Hepatocyte (in vitro differentiated cells): Measurements from ENCODE around the gene FNDC1. TPM values are rescaled to one million over a fixed set of nuclear protein-coding genes. Genes with fewer than 3 reads are reported as not detected.

Experiments used
- DNase-seq: peaks from one replicate; pipeline ENCODE4 v3.0.0-alpha.2; 2016; ENCODE audit warnings: low spot score
- H2AFZ ChIP-seq: fragments of 200-600 bp; sonication (generic); 2 replicates; pipeline ENCODE4 v1.6.0; 2016; ENCODE audit warnings: antibody characterized with exemption, mild to moderate bottlenecking
- H3K27ac ChIP-seq: fragments of 200-600 bp; sonication (generic); 2 replicates; pipeline ENCODE4 v1.5.1; 2016; ENCODE audit warnings: mild to moderate bottlenecking
- H3K27me3 ChIP-seq: fragments of 200-600 bp; sonication (generic); 2 replicates; pipeline ENCODE4 v1.6.1; 2016
- H3K36me3 ChIP-seq: fragments of 200-600 bp; sonication (generic); replicated peaks from 2 replicates; pipeline ENCODE4 v1.5.1; 2016; ENCODE audit warnings: low read depth; ENCODE audit not compliant: insufficient read depth
- H3K4me1 ChIP-seq: fragments of 200-600 bp; sonication (generic); 2 replicates; pipeline ENCODE4 v1.5.1; 2016; ENCODE audit warnings: mild to moderate bottlenecking, moderate library complexity; ENCODE audit not compliant: insufficient read depth
- H3K4me2 ChIP-seq: fragments of 200-600 bp; sonication (generic); 2 replicates; pipeline ENCODE4 v1.6.0; 2016
- H3K4me3 ChIP-seq: fragments of 200-600 bp; sonication (generic); 2 replicates; pipeline ENCODE4 v1.5.1; 2016; ENCODE audit warnings: mild to moderate bottlenecking
- H3K79me2 ChIP-seq: fragments of 200-600 bp; sonication (generic); 2 replicates; pipeline ENCODE4 v1.6.0; 2017; ENCODE audit warnings: mild to moderate bottlenecking
- H3K9me2 ChIP-seq: fragments of 200-600 bp; sonication (generic); replicated peaks from 2 replicates; pipeline ENCODE4 v1.6.0; 2017; ENCODE audit warnings: mild to moderate bottlenecking; ENCODE audit not compliant: insufficient read depth
- H3K9me3 ChIP-seq: fragments of 200-600 bp; sonication (generic); 2 replicates; pipeline ENCODE4 v1.5.1; 2016; ENCODE audit warnings: low read depth, mild to moderate bottlenecking
- H4K20me1 ChIP-seq: fragments of 200-600 bp; sonication (generic); 2 replicates; pipeline ENCODE4 v1.6.0; 2016; ENCODE audit warnings: mild to moderate bottlenecking; ENCODE audit not compliant: insufficient read depth, poor library complexity, severe bottlenecking
- EZH2 ChIP-seq: fragments of 200-600 bp; sonication (generic); IDR thresholded peaks from 2 replicates; pipeline ENCODE4 v1.6.1; 2016; ENCODE audit warnings: antibody characterized with exemption, mild to moderate bottlenecking, borderline replicate concordance
- EZH2phosphoT487 ChIP-seq: fragments of 200-600 bp; sonication (generic); IDR thresholded peaks from one replicate; pipeline ENCODE4 v1.6.1; 2018; ENCODE audit warnings: antibody characterized with exemption, mild to moderate bottlenecking, low read depth, moderate library complexity; ENCODE audit not compliant: unreplicated experiment, severe bottlenecking
- WGBS: methylation state at CpG from one replicate; pipeline ENCODE4 v1.1.6; 2016; ENCODE audit warnings: low lambda C conversion rate; ENCODE audit errors: missing lambda C conversion rate; 5-methylcytosine and 5-hydroxymethylcytosine counted together
- polyA plus RNA-seq: library from polyadenylated mRNA; unstranded; fragments of >200 nt; fragmentation: Nextera tagmentation; extraction: Ambion mirVana; gene quantifications from 2 replicates; pipeline ENCODE4 v1.2.1, GENCODE V29; 2016
- total RNA-seq: library from RNA; depleted of rRNA; stranded (reverse); fragments of >200 nt; gene quantifications from 2 replicates; pipeline ENCODE4 v1.2.3, GENCODE V29; 2014
- TF ChIP-seq, protein P1 (sequence below): fragments of 200-600 bp; sonication (generic); IDR thresholded peaks from 2 replicates; pipeline ENCODE4 v1.5.1; 2016; ENCODE audit warnings: antibody characterized with exemption, mild to moderate bottlenecking; ENCODE audit not compliant: poor library complexity

Gene FNDC1
- total and polyA plus RNA-seq, 2 experiments from 2014 or later: 1.3 to 1.7 TPM

DNA sequence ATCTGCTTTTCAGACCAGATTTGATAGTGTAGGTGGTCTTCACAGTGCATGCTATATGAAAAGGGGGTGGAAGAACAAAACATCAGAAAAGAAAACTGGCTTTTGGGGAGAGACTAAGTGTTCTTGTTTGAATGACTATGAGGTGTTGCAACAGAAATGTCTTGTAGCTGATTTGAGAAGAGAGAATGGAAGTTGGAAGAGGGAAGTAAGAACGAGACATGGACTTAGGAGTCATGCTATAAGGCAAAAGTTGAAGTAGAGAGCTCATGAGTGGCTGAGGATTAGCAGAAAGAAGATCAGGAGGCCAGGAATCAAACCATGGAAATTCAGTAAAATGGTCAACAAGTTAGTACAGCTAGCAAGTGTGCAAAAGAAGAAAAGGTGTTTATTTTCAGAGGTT is 32.1 kb downstream of the FNDC1 start:
- Histone ChIP-seq H2AFZ (no peak overlapping the region), H3K79me2 (no peaks in the 10 kb centered on the region), H3K4me3 (no peak overlapping the region), H3K4me1 (no peaks in the 10 kb centered on the region), H3K9me3 (no peaks in the 10 kb centered on the region), H3K27me3 (peaks cover 3% of the 10 kb centered on the region), H4K20me1 (no peaks in the 10 kb centered on the region), H3K27ac (no peak overlapping the region), H3K4me2 (no peak overlapping the region), H3K36me3 (no peaks in the 10 kb centered on the region), H3K9me2 (no peaks in the 10 kb centered on the region)
- WGBS: 84% methylated on average over 1 of the region's 1 CpG
- DNase-seq: no peak
- TF ChIP-seq EZH2 (no peak), EZH2phosphoT487 (no peak)
- TF ChIP-seq, protein P1, sequence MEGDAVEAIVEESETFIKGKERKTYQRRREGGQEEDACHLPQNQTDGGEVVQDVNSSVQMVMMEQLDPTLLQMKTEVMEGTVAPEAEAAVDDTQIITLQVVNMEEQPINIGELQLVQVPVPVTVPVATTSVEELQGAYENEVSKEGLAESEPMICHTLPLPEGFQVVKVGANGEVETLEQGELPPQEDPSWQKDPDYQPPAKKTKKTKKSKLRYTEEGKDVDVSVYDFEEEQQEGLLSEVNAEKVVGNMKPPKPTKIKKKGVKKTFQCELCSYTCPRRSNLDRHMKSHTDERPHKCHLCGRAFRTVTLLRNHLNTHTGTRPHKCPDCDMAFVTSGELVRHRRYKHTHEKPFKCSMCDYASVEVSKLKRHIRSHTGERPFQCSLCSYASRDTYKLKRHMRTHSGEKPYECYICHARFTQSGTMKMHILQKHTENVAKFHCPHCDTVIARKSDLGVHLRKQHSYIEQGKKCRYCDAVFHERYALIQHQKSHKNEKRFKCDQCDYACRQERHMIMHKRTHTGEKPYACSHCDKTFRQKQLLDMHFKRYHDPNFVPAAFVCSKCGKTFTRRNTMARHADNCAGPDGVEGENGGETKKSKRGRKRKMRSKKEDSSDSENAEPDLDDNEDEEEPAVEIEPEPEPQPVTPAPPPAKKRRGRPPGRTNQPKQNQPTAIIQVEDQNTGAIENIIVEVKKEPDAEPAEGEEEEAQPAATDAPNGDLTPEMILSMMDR: no peak

DNA sequence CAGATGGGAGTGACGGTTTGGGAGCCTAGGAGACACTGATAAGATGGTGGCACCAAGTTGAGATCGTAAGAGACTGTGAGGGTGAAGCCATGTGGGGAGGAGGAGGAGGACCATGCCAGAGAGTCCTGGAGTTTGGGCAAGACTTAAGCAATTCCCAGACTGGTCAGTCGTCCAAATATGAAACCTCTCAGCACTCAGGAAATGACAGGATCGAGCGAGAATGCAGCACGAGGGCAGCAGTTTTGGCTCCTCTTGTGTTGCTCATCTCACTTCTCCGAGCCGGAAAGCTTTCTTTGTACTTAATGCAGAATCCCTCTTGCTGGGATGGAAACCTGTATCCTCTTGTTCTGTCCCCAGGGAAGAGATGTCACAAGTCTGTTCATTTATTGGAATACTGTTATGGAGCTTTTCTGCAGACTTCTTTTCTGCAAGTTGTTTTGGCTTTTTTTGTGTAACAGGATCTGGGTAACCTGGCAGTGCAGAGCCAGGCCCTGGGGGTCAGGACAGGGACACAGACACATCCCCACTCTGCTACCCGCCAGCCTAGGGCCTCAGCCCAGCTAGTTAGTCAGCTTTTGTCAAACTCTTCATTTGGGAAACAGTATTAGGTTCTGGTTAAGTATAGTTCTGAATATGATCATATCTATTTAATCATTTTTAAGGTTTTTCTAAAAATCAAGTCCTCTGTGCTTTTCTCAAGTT is 34.3 kb downstream of the FNDC1 start:
- no peak overlapping the region for H3K4me3 ChIP-seq
- DNase-seq: no peak
- no peak overlapping the region for H3K4me2 ChIP-seq
- H3K9me2 ChIP-seq: no peaks in the 10 kb centered on the region
- no peak overlapping the region for H3K27ac ChIP-seq
- 75% methylated on average over 9 of the region's 9 CpGs for WGBS
- H3K79me2 ChIP-seq: no peaks in the 10 kb centered on the region
- TF ChIP-seq, protein P1: no peak
- TF ChIP-seq EZH2phosphoT487 (no peak), EZH2 (no peak)
- no peaks in the 10 kb centered on the region for H3K9me3 ChIP-seq
- no peaks in the 10 kb centered on the region for H3K36me3 ChIP-seq
- H2AFZ ChIP-seq: no peak overlapping the region
- H3K27me3 ChIP-seq: peaks cover 5% of the 10 kb centered on the region
- H3K4me1 ChIP-seq: no peaks in the 10 kb centered on the region
- no peaks in the 10 kb centered on the region for H4K20me1 ChIP-seq

DNA sequence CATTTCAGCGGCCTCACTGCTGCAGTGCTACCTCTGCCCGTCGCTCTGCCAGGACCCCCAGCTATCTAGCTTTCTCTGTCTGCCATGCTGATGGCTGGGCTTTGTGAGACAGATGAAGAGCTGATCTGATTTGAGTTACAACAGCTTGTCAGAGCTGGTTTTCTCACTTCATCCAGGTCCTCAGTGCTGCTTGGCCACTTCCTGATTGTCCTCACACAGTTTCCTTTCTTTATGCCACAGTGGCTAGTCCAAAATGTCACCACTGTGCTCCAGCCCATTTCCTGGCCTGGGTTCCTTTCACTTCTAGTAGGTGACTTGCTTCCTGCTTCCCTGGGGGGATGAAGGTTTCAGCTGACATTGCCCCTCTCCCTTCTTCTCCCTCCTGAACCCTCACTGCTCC is 35.4 kb downstream of the FNDC1 start:
- Histone ChIP-seq H3K36me3 (no peaks in the 10 kb centered on the region), H3K79me2 (no peaks in the 10 kb centered on the region), H2AFZ (no peak overlapping the region), H4K20me1 (no peaks in the 10 kb centered on the region), H3K4me3 (no peak overlapping the region), H3K27ac (no peak overlapping the region), H3K9me3 (no peaks in the 10 kb centered on the region), H3K4me1 (no peaks in the 10 kb centered on the region), H3K9me2 (no peaks in the 10 kb centered on the region), H3K27me3 (peaks cover 5% of the 10 kb centered on the region), H3K4me2 (no peak overlapping the region)
- no peak for DNase-seq
- TF ChIP-seq EZH2 (no peak), EZH2phosphoT487 (no peak)
- TF ChIP-seq, protein P1: no peak
- WGBS: 96% methylated on average over 3 of the region's 3 CpGs
